Stromal cell of bone marrow (primary cell): Measurements from ENCODE around the gene ZNRF1.
"Not testable (repeated sequence)": the region's sequence is repeated elsewhere in the genome, so short reads cannot be mapped to it uniquely, and the experiment has no call there.

Source experiments
- DNase-seq: peaks from one replicate; pipeline ENCODE4 v3.0.0-alpha.2; 2012; ENCODE audit warnings: low read depth

ZNRF1 gene

GRCh38 chr16:75114946-75115825, 116.4 kb downstream of the ZNRF1 start:
- no peak for DNase-seq

GRCh38 chr16:75116081-75116910, 117.5 kb downstream of the ZNRF1 start, which contains the start of gene LDHD:
TSS of gene LDHD (minus strand) at chr16:75116780. CDS start at chr16:75116720, 60 bp downstream.
- DNase-seq: peak; percentile 34

- no peak for DNase-seq
Measured at GRCh38 chr16:75116911-75117245, 118.1 kb downstream of the ZNRF1 start.

GRCh38 chr16:75118943-75119539, 120.2 kb downstream of the ZNRF1 start:
- DNase-seq: no peak

GRCh38 chr16:75120253-75120652, 121.4 kb downstream of the ZNRF1 start:
- no peak for DNase-seq

GRCh38 chr16:75121949-75122568, 123.2 kb downstream of the ZNRF1 start:
- DNase-seq: no peak

- DNase-seq: no peak
Measured at GRCh38 chr16:75122609-75123008, 123.8 kb downstream of the ZNRF1 start.

GRCh38 chr16:75127713-75128415, 129.0 kb downstream of the ZNRF1 start:
- no peak for DNase-seq

- not testable (repeated sequence) for DNase-seq
Measured at GRCh38 chr16:75129421-75130149, 130.8 kb downstream of the ZNRF1 start.

- no peak for DNase-seq
Measured at GRCh38 chr16:75130150-75130771, 131.4 kb downstream of the ZNRF1 start.

GRCh38 chr16:75131081-75131480, 132.3 kb downstream of the ZNRF1 start:
- no peak for DNase-seq

- DNase-seq: no peak
Measured at GRCh38 chr16:75138233-75138632, 139.4 kb downstream of the ZNRF1 start.

GRCh38 chr16:75138636-75139035, 139.8 kb downstream of the ZNRF1 start:
- no peak for DNase-seq

GRCh38 chr16:75139498-75139897, 140.7 kb downstream of the ZNRF1 start:
- no peak for DNase-seq

- DNase-seq: no peak
Measured at GRCh38 chr16:75143941-75144340, 145.1 kb downstream of the ZNRF1 start.

GRCh38 chr16:75147968-75148310, 149.1 kb downstream of the ZNRF1 start:
- no peak for DNase-seq

- peak; percentile 84 for DNase-seq
Measured at GRCh38 chr16:75148311-75149195, 149.7 kb downstream of the ZNRF1 start, which contains the start of gene ZFP1. TSS of gene ZFP1 (plus strand) at chr16:75148524. CDS start at chr16:75152952, 4,428 bp downstream.

- no peak for DNase-seq
Measured at GRCh38 chr16:75151798-75152197, 153.0 kb downstream of the ZNRF1 start.

- DNase-seq: no peak
Measured at GRCh38 chr16:75152635-75153034, 153.8 kb downstream of the ZNRF1 start.
